GM10847 (cell line): Measurements from ENCODE around the gene KIF18B.

Source experiments
- POLR2A ChIP-seq: IDR thresholded peaks from 2 replicates; pipeline ENCODE4 v1.6.1; 2011; ENCODE audit not compliant: insufficient read length; ENCODE audit errors: extremely low read depth

Gene KIF18B

GRCh38 chr17:44947461-44948314 is at the start of gene KIF18B:
TSS of gene KIF18B (minus strand) at chr17:44947773. CDS start at chr17:44936344, 11,429 bp downstream.
- TF ChIP-seq POLR2A: peak; percentile 94

- TF ChIP-seq POLR2A: no peak
Observed at GRCh38 chr17:44996304-44996703, 48.7 kb upstream of the KIF18B start.

- TF ChIP-seq POLR2A: no peak
Observed at GRCh38 chr17:44995436-44996001, 47.9 kb upstream of the KIF18B start.

DNA sequence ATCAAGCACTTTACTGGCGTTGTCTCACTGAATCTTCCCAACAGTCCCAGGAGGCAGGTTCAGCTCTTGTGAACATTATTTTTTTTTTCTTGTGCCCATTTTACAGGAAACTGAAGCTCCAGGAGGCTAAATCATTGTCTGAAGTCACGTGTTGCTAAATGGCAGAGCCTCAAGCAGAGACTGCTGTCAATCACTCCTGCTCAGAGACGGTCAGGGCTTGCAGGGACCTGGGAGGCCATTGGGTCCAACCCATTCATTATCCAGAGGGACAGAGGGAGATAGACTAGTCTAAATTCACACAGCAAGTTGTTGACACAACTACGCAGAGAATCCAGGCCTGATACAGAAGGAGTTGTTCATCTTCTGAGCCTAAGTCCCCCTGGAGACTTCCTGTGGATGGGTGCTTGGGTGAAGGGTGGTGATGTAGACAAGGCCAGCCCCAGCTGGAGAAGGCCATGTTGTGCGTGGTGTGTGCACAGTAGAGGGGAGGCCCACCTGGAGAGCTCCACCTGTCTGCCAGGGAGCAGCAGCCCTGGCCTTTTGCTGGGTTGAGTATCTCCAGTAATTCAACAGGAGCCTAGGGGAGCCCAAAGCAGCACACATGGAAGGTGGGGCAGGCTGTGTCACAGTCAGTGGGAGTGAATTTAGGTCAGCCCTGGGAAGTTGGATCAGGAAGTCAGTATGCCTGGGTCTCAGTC is 44.8 kb upstream of the KIF18B start:
- no peak for TF ChIP-seq POLR2A

DNA sequence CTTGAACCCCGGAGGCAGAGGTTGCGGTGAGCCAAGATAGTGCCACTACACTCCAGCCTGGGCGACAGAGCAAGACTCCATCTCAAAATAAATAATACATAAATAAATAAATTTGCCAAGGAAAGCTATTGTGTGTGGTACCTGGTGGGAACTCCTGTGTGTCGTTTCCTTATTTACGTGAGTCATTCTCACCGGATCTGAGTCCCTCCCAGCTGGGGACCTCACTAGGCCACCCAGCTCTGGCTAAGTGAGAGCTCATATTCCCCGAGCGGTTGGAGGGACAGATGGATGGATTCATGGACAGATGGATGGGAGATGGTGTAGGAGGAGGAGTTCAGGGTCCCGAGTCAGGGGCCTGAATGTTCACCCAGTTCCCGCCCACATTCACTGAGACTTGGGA is 43.4 kb upstream of the KIF18B start:
- TF ChIP-seq POLR2A: no peak

DNA sequence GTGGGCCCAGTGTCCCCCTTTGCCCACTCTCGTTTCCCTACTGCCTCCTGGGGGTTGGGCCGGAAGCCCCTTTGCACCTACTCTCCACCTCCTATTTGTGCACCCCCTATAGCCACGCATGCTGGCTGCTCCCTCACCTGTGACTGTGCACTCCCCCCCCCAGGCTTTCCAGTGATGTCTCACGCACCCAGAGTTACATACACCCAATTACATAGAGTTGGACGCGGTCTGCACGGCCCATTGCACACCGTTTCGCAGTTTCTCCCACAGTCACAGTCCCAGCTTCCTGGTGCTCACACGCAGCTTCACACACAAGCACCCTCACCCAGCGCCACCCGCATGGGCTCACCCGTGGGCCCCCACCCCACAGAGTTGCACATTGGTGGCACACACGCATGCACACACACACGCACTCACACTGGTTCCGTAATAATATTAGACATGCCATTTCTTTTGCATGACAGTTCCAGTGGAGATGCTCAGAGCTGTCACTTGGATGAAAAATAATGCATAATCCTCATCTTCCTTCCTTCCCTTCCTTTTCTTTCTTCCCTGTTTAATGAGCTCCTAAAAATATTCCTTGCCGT is 42.1 kb upstream of the KIF18B start:
- TF ChIP-seq POLR2A: no peak

DNA sequence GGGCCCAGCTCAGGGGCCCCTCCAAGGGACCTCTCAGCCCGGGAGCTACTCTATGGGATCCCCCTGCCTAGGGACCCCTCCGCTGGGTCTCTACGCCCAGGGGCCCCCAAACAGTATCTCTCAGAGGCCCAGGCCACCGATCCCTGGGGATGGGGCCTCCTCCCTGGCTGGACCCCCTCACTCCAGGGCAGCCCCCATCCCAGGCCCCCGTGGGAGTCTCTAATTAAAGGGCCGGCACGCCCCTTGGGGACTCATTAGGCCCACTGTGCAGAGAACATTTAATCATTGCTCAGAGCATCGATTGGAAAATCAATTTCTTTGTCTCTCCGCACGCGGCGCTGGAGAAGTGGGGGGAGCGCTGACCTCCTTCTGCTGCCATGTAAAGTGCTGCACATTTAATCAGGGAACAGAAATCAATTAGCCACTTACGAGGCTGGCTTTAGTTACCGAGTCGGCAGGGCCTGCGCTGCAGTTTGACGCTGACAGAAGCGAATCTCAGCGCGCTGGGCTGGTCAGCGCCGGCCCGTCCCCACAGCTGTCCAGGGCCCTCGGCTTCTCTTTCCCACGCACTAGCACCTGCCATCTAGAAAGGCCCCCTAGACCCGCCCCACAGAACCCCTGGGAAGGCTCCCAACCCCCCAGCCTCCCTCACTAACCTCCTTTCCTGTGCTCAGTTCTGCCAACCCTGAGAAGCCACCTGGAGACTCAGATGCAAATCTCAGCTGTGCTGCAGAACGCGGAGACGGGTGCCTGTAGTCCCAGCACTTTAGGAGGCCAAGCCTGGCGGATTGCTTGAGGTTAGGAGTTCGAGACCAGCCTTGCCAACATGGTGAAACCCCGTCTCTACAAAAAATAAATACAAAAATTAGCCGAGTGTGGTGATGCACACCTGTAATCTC is 40.7 kb upstream of the KIF18B start:
- TF ChIP-seq POLR2A: no peak

DNA sequence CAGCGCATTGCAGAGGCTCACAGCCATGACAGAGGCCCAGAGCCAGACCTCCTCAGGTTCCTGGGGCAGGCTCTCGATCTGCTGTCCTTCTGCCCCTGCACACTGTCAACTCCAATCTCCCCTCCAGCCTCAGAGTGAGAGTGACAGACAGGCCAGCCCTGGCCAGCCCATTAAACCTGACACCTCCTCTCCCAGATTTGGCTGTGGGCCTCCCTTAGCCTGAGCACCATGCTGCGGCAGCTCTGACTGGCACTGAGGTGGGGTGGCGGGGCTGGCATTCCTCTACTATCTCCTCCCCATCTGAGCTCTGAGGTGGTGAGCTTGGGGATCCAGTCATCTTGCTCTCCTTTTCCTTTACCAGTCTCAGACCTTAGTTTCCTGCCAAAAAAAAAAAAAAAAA is 36.0 kb upstream of the KIF18B start:
- no peak for TF ChIP-seq POLR2A

DNA sequence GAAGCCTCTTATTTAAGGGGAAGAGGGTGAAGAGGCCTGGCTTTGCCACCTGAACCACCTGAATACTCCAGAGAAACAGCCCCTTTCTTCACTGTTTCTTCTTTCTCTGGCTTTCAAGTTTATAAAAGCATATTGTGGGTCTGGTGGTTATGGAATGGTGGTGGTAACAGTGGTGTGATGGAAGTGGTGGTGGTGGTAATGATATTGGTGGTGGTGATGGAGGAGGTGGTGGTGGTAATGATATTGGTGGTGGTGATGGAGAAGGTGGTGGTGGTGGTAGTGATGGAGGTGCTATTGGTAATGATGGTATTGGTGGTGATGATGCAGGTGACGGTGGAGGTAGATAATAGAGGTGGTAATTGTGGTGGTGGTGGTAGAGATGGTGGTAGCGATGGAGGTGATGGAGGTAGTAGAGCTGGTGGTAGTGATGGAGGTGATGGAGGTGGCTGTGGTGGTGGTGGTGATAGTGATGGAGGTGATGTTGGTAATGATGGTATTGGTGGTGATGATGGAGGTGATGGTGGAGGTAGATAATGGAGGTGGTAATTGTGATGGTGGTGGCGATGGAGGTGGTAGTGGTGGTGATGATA is 34.6 kb upstream of the KIF18B start:
- TF ChIP-seq POLR2A: no peak

DNA sequence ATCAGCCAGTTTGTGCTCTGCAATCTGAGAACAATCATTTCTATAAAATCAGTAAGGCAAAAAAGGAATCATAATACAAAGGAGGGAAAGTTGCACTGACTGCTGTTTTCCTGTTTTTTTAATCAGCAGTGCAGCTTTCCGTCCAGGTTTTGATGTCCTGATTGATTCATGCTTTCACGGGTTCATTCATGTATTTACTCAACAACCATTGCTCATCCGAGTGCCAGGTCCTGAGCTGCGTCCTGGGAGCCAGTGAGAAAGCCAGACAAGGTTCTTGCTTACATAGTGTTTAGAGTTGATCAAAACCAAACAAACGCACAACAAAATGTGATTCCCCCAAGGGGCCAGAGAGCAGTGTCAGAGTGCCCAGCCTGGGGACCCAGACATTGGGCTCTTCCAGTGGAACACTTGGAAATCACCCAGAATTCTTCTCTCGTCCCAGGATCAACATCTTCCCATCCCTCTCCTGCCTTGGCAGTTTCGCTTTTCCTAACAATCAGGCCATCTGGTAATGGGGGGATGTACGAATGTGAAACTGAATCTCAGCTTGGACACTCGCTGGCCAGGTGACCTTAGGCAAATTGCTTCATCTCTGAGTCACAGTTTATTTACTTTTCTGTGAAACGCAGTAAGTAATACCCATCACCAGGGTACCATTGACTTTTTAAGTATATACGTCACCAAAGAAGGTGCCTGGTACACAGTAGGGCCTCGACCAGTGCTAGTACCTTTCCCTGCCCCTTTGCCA is 33.8 kb upstream of the KIF18B start:
- TF ChIP-seq POLR2A: no peak

- no peak for TF ChIP-seq POLR2A
Observed at GRCh38 chr17:44979426-44979995, 31.9 kb upstream of the KIF18B start.

- TF ChIP-seq POLR2A: no peak
Observed at GRCh38 chr17:44978807-44979206, 31.2 kb upstream of the KIF18B start.

GRCh38 chr17:44977814-44978550 is 30.4 kb upstream of the KIF18B start:
- no peak for TF ChIP-seq POLR2A
